Stomach (tissue), 9 donors: Measurements from ENCODE around the gene GRIA2. TPM values are rescaled to one million over a fixed set of nuclear protein-coding genes. Genes with fewer than 3 reads are reported as not detected.

Source experiments
- DNase-seq, 2 donors: peaks; one replicate each; pipeline versions ENCODE4 v3.0.0 to v3.0.0-alpha.2; 2013 to 2019
- H3K27ac ChIP-seq, 5 donors: fragments of 200-600 bp in 4 of 5; sonication (generic) in 4 of 5; one replicate each; pipeline ENCODE4 v1.5.1; 2013 to 2019; ENCODE audit warnings: mild to moderate bottlenecking in 1 of 5, moderate library complexity in 1 of 5
- H3K27me3 ChIP-seq, 3 donors: fragments of 200-600 bp; sonication (generic); one replicate each; pipeline ENCODE4 v1.5.1; 2017 to 2019; ENCODE audit warnings: mixed run types in 1 of 3
- H3K36me3 ChIP-seq, 4 donors: fragments of 200-600 bp; sonication (generic); 1 replicate in 3 of 4; 2 replicates in 1 of 4; pipeline ENCODE4 v1.5.1; 2016 to 2019
- H3K4me1 ChIP-seq, 4 donors: fragments of 200-600 bp; sonication (generic); one replicate each; pipeline ENCODE4 v1.5.1; 2016 to 2019
- H3K4me3 ChIP-seq, 4 donors: fragments of 200-600 bp; sonication (generic) in 3 of 4; one replicate each; pipeline ENCODE4 v1.5.1; 2016 to 2019; ENCODE audit warnings: mild to moderate bottlenecking in 1 of 4
- H3K9me3 ChIP-seq, 4 donors: fragments of 200-600 bp; sonication (generic); one replicate each; pipeline ENCODE4 v1.5.1; 2016 to 2019
- EP300 ChIP-seq: sonication (generic); formaldehyde crosslinking; IDR thresholded peaks from one replicate; pipeline ENCODE4 v1.6.1; 2017; ENCODE audit warnings: antibody characterized with exemption
- POLR2A ChIP-seq, 4 donors: fragments of 450-650 bp; IDR thresholded peaks; one replicate each; pipeline ENCODE4 v1.6.1; 2016; ENCODE audit warnings: antibody characterized with exemption in 4 of 4, control low read depth in 2 of 4, mild to moderate bottlenecking in 1 of 4, moderate library complexity in 1 of 4
- POLR2AphosphoS5 ChIP-seq, 3 donors: sonication (generic); formaldehyde crosslinking; IDR thresholded peaks; one replicate each; pipeline ENCODE4 v1.6.1; 2016; ENCODE audit warnings: antibody characterized with exemption in 3 of 3
- WGBS, 5 donors: extraction: QIAGEN DNeasy Blood & Tissue Kit in 3 of 5; methylation state at CpG; one replicate each; pipeline versions ENCODE4 v1.1.5 to v1.1.7; 2013 to 2018; 5-methylcytosine and 5-hydroxymethylcytosine counted together
- intact Hi-C: fragments of 100-400 bp; cut with DNase I; formaldehyde crosslinking; loops from one replicate; pipeline ENCODE4 v1.15.1; 2023; ENCODE audit warnings: low total_unique reads
- polyA plus RNA-seq, 3 donors: library from polyadenylated mRNA; stranded (reverse); fragments of 200-250 nt; gene quantifications; one replicate each; pipeline ENCODE4 v1.2.3, GENCODE V29; 2013
- total RNA-seq, 5 donors: library from RNA; depleted of rRNA; stranded (reverse); fragments of >200 nt; gene quantifications; one replicate each; pipeline versions ENCODE4 v1.1.0 to v1.2.3, GENCODE V29; 2014 to 2016
- TF ChIP-seq, protein P1 (sequence below), 7 experiments: fragments of 450-650 bp in 4 of 7; fragments of 200-600 bp in 3 of 7; sonication (generic) in 3 of 7; IDR thresholded peaks; one replicate each; pipeline ENCODE4 v1.5.1; 2016 to 2019; ENCODE audit warnings: antibody characterized with exemption in 7 of 7, control low read depth in 2 of 7, mild to moderate bottlenecking in 1 of 7
- donor health status: healthy with polysubstance abuse.
- donor health status: Bipolar disorder and iron deficiency.
- donor health status: healthy.

Gene GRIA2
- total and polyA plus RNA-seq, 8 donors = 0.06 to 15.2 (median 0.43) TPM; not detected in 3

DNA sequence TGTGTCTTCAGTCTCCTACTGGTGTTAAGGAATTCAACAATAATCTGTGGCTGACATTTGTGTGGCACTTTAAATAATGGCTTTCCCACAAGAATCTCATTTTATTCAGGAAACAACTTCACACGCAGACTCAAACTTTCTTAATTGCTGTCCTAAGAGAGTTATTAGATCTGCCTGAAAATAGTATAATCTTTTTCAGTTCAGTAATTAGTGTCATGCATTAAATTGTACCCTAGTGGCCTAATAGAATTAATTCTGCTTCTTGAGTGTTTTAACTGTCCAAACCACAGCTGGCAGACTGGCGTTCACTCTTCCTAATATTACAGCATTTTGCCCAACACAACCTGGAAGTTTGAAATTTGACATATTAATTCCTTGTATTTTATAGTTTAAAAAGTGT lies 107.1 kb downstream of the GRIA2 start:
- intact Hi-C loops = no loop called here
- no peak overlapping the region for H3K27ac ChIP-seq
- H3K36me3 ChIP-seq = no peaks in the 10 kb centered on the region
- DNase-seq = no peak
- no peak overlapping the region for H3K4me3 ChIP-seq
- 76 to 89% (median 87%) methylated on average over 2 of the region's 2 CpGs for WGBS, 5 donors
- H3K27me3 ChIP-seq = no peaks in the 10 kb centered on the region
- no peaks in the 10 kb centered on the region for H3K9me3 ChIP-seq
- TF ChIP-seq, protein P1, sequence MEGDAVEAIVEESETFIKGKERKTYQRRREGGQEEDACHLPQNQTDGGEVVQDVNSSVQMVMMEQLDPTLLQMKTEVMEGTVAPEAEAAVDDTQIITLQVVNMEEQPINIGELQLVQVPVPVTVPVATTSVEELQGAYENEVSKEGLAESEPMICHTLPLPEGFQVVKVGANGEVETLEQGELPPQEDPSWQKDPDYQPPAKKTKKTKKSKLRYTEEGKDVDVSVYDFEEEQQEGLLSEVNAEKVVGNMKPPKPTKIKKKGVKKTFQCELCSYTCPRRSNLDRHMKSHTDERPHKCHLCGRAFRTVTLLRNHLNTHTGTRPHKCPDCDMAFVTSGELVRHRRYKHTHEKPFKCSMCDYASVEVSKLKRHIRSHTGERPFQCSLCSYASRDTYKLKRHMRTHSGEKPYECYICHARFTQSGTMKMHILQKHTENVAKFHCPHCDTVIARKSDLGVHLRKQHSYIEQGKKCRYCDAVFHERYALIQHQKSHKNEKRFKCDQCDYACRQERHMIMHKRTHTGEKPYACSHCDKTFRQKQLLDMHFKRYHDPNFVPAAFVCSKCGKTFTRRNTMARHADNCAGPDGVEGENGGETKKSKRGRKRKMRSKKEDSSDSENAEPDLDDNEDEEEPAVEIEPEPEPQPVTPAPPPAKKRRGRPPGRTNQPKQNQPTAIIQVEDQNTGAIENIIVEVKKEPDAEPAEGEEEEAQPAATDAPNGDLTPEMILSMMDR (IDR thresholded peaks at IDR 0.05) = no peak
- TF ChIP-seq POLR2AphosphoS5 (IDR thresholded peaks at IDR 0.05) = no peak
- TF ChIP-seq POLR2A (IDR thresholded peaks at IDR 0.05) = no peak
- TF ChIP-seq EP300 = no peak
- H3K4me1 ChIP-seq = no peaks in the 10 kb centered on the region

DNA sequence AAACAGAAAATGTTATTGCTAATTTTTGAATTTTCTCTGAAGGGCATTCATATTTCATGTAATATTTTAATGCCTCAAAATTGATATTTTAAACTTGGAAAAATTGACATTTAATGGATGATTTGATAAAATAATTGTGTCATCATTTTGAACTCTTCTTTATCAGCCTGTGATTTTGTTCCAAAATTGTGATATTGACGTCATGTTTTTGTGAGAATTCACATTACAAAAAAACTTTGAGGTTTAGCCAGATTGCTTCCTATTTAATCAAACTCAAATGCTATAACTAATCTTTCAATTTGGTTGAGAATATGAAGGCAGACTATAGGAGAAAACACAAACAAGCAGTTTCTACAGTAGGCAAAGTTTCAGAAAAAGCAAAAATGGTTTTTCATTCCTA lies 137.4 kb downstream of the GRIA2 start:
- Histone ChIP-seq H3K9me3 (no peaks in the 10 kb centered on the region), H3K4me3 (no peak overlapping the region), H3K27me3 (no peaks in the 10 kb centered on the region), H3K36me3 (no peaks in the 10 kb centered on the region), H3K4me1 (no peaks in the 10 kb centered on the region), H3K27ac (no peak overlapping the region)
- no peak for TF ChIP-seq POLR2AphosphoS5 (IDR thresholded peaks at IDR 0.05)
- WGBS, 5 donors = 48 to 83% (median 68%) methylated on average over 1 of the region's 1 CpG
- intact Hi-C loops = no loop called here
- DNase-seq = no peak

DNA sequence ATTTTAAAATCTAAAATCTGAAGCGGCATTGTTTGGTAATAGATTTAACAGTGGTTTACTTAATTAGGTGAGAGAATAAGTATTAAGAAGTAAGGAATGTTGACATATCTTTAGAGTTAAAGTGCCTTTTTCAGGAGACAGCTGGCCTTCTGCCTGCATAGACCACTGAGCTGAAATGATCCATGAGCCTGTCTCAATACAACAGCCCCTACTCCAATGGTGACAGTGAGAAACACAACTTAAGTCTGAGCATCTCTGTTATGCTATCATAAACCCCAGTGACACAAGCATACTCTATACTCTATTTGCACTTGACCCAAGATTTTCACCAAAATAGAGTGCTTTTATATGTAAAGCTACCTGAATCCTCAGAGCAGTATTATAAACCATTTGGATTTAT lies 137.9 kb downstream of the GRIA2 start:
- WGBS, 5 donors = 40 to 69% (median 60%) methylated on average over 1 of the region's 1 CpG
- H3K27ac ChIP-seq = no peak overlapping the region
- H3K27me3 ChIP-seq = no peaks in the 10 kb centered on the region
- intact Hi-C loops = no loop called here
- no peaks in the 10 kb centered on the region for H3K4me1 ChIP-seq
- no peaks in the 10 kb centered on the region for H3K36me3 ChIP-seq
- DNase-seq = no peak
- no peak overlapping the region for H3K4me3 ChIP-seq
- TF ChIP-seq EP300 (no peak), POLR2A (IDR thresholded peaks at IDR 0.05) (no peak), POLR2AphosphoS5 (IDR thresholded peaks at IDR 0.05) (no peak)
- TF ChIP-seq, protein P1 (IDR thresholded peaks at IDR 0.05) = no peak
- H3K9me3 ChIP-seq = no peaks in the 10 kb centered on the region

DNA sequence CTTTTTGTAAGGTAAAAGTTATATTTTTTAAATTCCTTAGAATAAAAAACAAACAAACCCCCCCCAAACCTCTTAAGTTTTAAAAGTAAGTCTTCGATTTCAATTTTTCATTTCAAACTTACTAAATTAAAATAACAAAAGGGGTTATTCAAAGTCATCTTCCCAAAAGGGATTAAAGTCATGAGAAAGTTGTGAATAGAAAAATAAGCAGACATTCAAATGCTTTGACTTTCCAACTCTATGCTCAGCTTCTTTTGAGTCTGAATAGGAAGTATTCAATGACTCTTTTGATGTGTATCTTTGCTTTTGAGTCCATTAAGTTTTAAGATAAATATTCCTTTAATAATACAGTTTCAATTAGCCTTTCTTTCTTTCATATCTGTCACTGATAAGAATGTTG lies 138.3 kb downstream of the GRIA2 start:
- DNase-seq = no peak
- Histone ChIP-seq H3K27ac (no peak overlapping the region), H3K36me3 (no peaks in the 10 kb centered on the region), H3K4me1 (no peaks in the 10 kb centered on the region), H3K27me3 (no peaks in the 10 kb centered on the region), H3K4me3 (no peak overlapping the region), H3K9me3 (no peaks in the 10 kb centered on the region)
- intact Hi-C loops = no loop called here
- 8 to 33% (median 19%) methylated on average over 1 of the region's 1 CpG for WGBS, 5 donors
- TF ChIP-seq POLR2AphosphoS5 (IDR thresholded peaks at IDR 0.05) = no peak
- no peak for TF ChIP-seq EP300
- no peak for TF ChIP-seq POLR2A (IDR thresholded peaks at IDR 0.05)
- TF ChIP-seq, protein P1 (IDR thresholded peaks at IDR 0.05) = no peak

DNA sequence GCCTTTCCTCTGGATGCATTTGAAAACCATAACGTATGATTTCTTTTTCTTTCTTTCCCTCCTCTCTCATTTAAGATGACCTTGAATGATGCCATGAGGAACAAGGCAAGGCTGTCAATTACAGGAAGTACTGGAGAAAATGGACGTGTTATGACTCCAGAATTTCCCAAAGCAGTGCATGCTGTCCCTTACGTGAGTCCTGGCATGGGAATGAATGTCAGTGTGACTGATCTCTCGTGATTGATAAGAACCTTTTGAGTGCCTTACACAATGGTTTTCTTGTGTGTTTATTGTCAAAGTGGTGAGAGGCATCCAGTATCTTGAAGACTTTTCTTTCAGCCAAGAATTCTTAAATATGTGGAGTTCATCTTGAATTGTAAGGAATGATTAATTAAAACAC lies 142.8 kb downstream of the GRIA2 start:
- Histone ChIP-seq H3K27me3 (no peaks in the 10 kb centered on the region), H3K27ac (no peak overlapping the region), H3K36me3 (no peaks in the 10 kb centered on the region), H3K9me3 (no peaks in the 10 kb centered on the region), H3K4me3 (no peak overlapping the region), H3K4me1 (no peaks in the 10 kb centered on the region)
- WGBS, 5 donors = 22 to 46% (median 29%) methylated on average over 4 of the region's 4 CpGs
- no peak for TF ChIP-seq POLR2A (IDR thresholded peaks at IDR 0.05)
- no peak for TF ChIP-seq POLR2AphosphoS5 (IDR thresholded peaks at IDR 0.05)
- TF ChIP-seq, protein P1 (IDR thresholded peaks at IDR 0.05) = no peak
- TF ChIP-seq EP300 = no peak
- intact Hi-C loops = no loop called here
- no peak for DNase-seq
